Uterus (tissue), 4 donors: ENCODE data around the gene IRF1. TPM values are rescaled to one million over a fixed set of nuclear protein-coding genes. Genes with fewer than 3 reads are reported as not detected.

Experiments used
- DNase-seq, 2 donors: peaks; one replicate each; pipeline ENCODE4 v3.0.0-alpha.2; 2019 to 2020
- H3K27ac ChIP-seq, 2 donors: fragments of 200-600 bp; sonication (generic); 1 replicate in 1 of 2; 2 replicates in 1 of 2; pipeline ENCODE4 v1.5.1; 2016 to 2018
- H3K27me3 ChIP-seq, 2 donors: fragments of 200-600 bp; sonication (generic); one replicate each; pipeline ENCODE4 v1.5.1; 2018 to 2019; ENCODE audit warnings: control low read depth in 1 of 2
- H3K36me3 ChIP-seq, 2 donors: fragments of 200-600 bp; sonication (generic); one replicate each; pipeline ENCODE4 v1.5.1; 2019; ENCODE audit warnings: control low read depth in 1 of 2
- H3K4me1 ChIP-seq, 2 donors: fragments of 200-600 bp; sonication (generic); one replicate each; pipeline ENCODE4 v1.5.1; 2018 to 2019; ENCODE audit warnings: control low read depth in 1 of 2
- H3K4me3 ChIP-seq, 2 donors: fragments of 200-600 bp; sonication (generic); 1 replicate in 1 of 2; 2 replicates in 1 of 2; pipeline ENCODE4 v1.5.1; 2018 to 2019; ENCODE audit warnings: mild to moderate bottlenecking in 1 of 2
- H3K9me3 ChIP-seq, 2 donors: fragments of 200-600 bp; sonication (generic); one replicate each; pipeline ENCODE4 v1.5.1; 2019; ENCODE audit warnings: control low read depth in 1 of 2
- CTCF ChIP-seq, 4 experiments: fragments of 200-600 bp in 2 of 4; fragments of 450-650 bp in 2 of 4; sonication (generic) in 2 of 4; IDR thresholded peaks; one replicate each; pipeline ENCODE4 v1.5.1; 2016 to 2019; ENCODE audit warnings: antibody characterized with exemption in 4 of 4, mild to moderate bottlenecking in 2 of 4, moderate library complexity in 1 of 4
- POLR2A ChIP-seq, 2 donors: fragments of 450-650 bp; IDR thresholded peaks; one replicate each; pipeline ENCODE4 v1.6.1; 2016; ENCODE audit warnings: antibody characterized with exemption in 2 of 2, mild to moderate bottlenecking in 1 of 2, moderate library complexity in 1 of 2
- intact Hi-C: fragments of 100-400 bp; cut with DNase I; formaldehyde crosslinking; loops from one replicate; pipeline ENCODE4 v1.15.1; 2023; ENCODE audit warnings: low total_unique reads
- total RNA-seq, 4 donors: library from RNA; depleted of rRNA in 3 of 4; stranded (reverse); fragments of >200 nt in 3 of 4; gene quantifications; one replicate each; pipeline versions ENCODE4 v1.1.0 to v1.2.4, GENCODE V29; 2014 to 2023
- donor health status: DM: yes; HTN: yes; CAD: no.

Gene IRF1
- total RNA-seq, 4 donors from 2014 or later = 3.8 to 110 (median 25.7) TPM

GRCh38 chr5:132475987-132476875 lies 14.3 kb downstream of the IRF1 start:
- DNase-seq = peak in 1 of 2 donors; percentile 8
- Histone ChIP-seq H3K9me3 (no peaks in the 10 kb centered on the region), H3K4me1 (no peaks in the 10 kb centered on the region), H3K36me3 (no peaks in the 10 kb centered on the region), H3K4me3 (no peak overlapping the region), H3K27me3 (no peaks in the 10 kb centered on the region), H3K27ac (peak overlapping the region in 1 of 2 donors; percentile 4)
- intact Hi-C loops = no loop called here
- no peak for TF ChIP-seq POLR2A (IDR thresholded peaks at IDR 0.05)
- TF ChIP-seq CTCF (IDR thresholded peaks at IDR 0.05) = no peak

- TF ChIP-seq CTCF (IDR thresholded peaks at IDR 0.05) = no peak
- TF ChIP-seq POLR2A (IDR thresholded peaks at IDR 0.05) = no peak
- Histone ChIP-seq H3K27me3 (no peaks in the 10 kb centered on the region), H3K36me3 (no peaks in the 10 kb centered on the region), H3K4me3 (no peak overlapping the region), H3K27ac (peak overlapping the region in 1 of 2 donors; percentile 38), H3K9me3 (no peaks in the 10 kb centered on the region), H3K4me1 (no peaks in the 10 kb centered on the region)
- DNase-seq = peak in 1 of 2 donors; percentile 13
- intact Hi-C loops = no loop called here
These were observed 15.1 kb downstream of the IRF1 start for GRCh38 chr5:132475497-132475882.

GRCh38 chr5:132474881-132475496 lies 15.6 kb downstream of the IRF1 start:
- Histone ChIP-seq H3K36me3 (no peaks in the 10 kb centered on the region), H3K9me3 (no peaks in the 10 kb centered on the region), H3K27me3 (no peaks in the 10 kb centered on the region), H3K27ac (peak overlapping the region in 1 of 2 donors; percentile 38), H3K4me3 (no peak overlapping the region), H3K4me1 (no peaks in the 10 kb centered on the region)
- DNase-seq = peak; percentile 12 to 14
- no peak for TF ChIP-seq POLR2A (IDR thresholded peaks at IDR 0.05)
- TF ChIP-seq CTCF (IDR thresholded peaks at IDR 0.05) = no peak
- intact Hi-C loops = no loop called here

GRCh38 chr5:132474131-132474723 lies 16.3 kb downstream of the IRF1 start:
- intact Hi-C loops = no loop called here
- Histone ChIP-seq H3K4me1 (no peaks in the 10 kb centered on the region), H3K9me3 (no peaks in the 10 kb centered on the region), H3K4me3 (no peak overlapping the region), H3K27me3 (no peaks in the 10 kb centered on the region), H3K36me3 (no peaks in the 10 kb centered on the region), H3K27ac (peak overlapping the region in 1 of 2 donors; percentile 5)
- no peak for TF ChIP-seq CTCF (IDR thresholded peaks at IDR 0.05)
- TF ChIP-seq POLR2A (IDR thresholded peaks at IDR 0.05) = no peak
- no peak for DNase-seq

GRCh38 chr5:132473668-132474067 lies 16.9 kb downstream of the IRF1 start:
- Histone ChIP-seq H3K27me3 (no peaks in the 10 kb centered on the region), H3K4me1 (no peaks in the 10 kb centered on the region), H3K27ac (no peak overlapping the region), H3K4me3 (no peak overlapping the region), H3K36me3 (no peaks in the 10 kb centered on the region), H3K9me3 (no peaks in the 10 kb centered on the region)
- TF ChIP-seq POLR2A (IDR thresholded peaks at IDR 0.05) (no peak), CTCF (IDR thresholded peaks at IDR 0.05) (no peak)
- peak; percentile 10 to 13 for DNase-seq
- intact Hi-C loops = no loop called here
